HG03025 (cell line): ENCODE data around the gene HSPA8.

ENCODE experiments used
- ATAC-seq: cut with Tn5 transposase; IDR thresholded peaks from one replicate; pipeline ENCODE4 v1.9.1; 2021; ENCODE audit warnings: mild to moderate bottlenecking, moderate library complexity; ENCODE audit not compliant: unreplicated experiment, low FRiP score

Gene HSPA8

DNA sequence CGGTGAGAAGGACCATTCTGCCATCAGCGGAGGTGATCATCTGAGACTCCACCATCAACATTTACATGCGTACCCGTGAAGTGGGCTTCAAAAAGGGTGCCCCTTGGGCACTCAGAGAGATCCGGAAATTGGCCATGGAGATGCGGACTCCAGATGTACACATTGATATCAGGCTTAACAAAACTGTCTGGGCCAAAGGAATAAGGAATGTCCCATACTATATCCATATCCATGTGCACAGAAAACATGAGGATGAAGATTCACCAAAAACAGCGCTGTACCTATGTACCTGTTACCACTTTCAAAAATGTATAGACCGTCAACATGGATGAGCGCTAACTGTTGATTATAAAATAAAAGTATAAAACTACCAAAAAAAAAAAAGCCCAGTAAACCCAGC, 10.8 kb downstream of the HSPA8 start:
- ATAC-seq = no peak

DNA sequence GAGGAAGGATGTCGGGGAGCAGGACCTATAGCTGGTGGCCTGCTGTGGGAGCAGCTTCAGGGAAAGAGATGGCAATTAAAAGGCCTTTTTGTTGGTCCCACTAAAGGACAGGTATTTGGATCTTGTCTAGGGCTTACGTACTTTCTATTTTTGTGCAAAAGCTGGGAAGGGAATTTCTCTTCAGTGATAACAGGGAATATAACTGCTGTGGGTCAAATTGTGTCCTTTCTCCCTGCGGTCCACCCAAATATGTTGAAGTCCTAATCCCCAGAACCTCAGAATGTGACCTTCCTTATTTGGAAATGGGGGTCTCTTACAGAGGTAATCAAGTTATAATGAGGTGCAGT, 14.0 kb downstream of the HSPA8 start:
- no peak for ATAC-seq

DNA sequence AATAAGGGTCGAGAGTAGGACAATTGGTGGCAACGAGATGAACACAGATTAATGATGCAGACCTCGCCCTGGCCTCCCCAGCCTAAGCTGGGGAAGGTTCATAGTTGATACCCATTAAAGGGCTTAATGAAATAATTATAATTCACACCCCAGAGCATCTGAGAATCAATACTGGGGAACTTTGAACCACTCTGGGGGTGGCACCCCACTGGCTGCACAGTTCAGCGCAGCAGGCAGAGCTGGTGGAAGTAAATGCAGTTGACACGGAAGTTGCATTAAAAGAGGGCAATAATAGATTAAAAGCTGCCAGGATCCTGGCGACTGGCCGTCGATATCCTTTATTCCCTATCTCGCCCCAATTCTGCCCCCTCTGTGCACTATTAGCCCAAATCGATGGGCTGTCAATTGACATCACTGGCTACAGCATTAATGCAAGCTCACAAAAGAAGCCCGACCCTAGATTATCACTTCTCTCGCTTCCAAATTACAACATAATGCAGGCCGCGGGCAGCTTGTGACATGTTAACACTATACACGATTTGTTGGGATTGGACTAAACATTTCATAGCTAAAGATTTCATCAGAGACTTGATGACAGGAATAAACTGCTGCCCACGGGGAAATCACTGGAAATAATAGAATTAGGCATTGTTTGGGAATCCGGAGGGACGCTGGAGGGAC, 14.5 kb downstream of the HSPA8 start:
- no peak for ATAC-seq

DNA sequence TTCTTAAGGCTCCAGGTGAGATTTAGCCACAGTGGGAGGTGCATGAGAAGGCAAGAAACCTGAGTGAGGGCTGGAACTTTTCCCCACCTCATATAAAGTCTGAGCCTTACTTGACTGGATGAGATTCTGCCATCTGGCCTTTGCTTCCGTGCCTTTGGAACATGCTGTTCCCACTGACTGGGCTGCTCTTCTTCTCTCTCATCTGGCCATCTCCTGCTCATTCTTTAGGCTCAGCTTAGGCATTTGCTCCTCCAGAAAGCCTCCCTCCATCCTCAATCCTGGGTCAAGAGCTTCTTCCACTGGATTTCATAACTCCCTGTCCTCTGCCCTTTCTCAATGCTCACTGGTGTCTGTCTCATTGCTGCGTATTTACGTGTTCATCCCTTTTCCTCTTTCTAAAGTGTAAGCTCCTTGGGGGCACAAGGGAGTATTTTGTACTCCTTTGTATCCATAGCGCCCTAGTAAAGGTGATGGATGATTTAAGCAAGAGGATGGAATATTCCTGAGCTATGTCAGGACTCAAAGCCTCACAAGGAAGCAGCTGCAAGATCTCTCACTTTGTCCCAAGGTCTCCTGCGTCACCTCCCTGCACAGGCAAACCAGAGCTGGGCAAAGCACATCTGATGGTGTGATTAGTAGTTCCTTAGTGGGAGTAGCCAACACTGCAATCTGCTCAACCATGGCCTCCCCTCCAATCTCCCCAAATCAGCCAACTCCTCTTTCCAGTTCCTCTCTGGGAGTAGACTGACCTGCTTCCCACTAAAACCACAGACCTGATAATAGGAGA, 15.3 kb downstream of the HSPA8 start:
- no peak for ATAC-seq

DNA sequence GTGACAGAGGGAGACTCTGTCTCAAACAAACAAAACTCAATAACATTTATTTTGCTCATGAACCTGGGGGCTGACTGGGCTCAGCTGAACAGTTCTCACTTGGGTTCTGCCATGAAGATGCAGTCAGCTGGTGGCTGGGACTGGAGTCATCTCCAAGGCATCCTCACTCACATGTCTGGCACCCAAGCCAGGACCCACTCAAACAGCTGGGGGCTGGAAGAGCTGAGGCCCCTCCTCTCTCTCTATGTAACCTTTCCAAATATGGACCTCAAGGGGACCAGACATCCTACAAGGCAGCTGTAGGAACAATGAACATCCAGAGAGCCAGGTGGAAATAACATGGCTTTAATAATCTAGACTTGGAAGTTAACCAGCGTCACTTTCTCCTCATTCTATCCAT, 16.8 kb downstream of the HSPA8 start:
- no peak for ATAC-seq

DNA sequence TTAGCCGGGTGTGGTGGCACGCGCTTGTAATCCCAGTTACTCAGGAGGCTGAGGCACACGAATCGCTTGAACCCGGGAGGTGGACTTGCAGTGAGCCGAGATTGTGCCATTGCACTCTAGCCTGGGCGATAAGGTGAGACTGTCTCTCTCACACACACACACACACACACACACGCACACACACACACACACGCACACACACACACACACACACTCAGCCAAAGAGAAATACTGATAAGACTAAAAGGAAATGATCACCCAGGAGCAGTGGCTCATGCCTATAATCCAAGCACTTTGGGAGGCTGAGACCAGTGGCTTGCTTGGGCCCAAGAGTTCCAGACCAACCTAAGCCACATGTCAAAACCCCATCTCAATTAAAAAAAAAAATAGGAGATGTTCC, 20.8 kb downstream of the HSPA8 start:
- ATAC-seq = no peak

DNA sequence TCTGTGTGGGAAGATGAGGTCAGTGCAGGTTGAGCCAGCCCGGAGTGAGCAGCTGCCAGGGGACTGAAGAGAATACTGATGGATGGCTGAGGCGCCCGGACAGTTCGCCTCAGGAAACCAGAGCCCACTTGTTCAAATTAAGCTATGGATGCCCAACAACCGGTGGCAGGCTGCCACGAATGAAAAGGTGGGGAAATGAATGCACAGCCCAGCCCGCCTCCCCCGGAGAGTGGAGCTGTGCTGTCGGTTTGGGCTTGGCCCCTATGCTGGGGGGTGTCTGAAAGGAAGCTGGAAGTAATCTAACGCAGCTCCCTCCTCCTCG, 21.9 kb downstream of the HSPA8 start:
- no peak for ATAC-seq

DNA sequence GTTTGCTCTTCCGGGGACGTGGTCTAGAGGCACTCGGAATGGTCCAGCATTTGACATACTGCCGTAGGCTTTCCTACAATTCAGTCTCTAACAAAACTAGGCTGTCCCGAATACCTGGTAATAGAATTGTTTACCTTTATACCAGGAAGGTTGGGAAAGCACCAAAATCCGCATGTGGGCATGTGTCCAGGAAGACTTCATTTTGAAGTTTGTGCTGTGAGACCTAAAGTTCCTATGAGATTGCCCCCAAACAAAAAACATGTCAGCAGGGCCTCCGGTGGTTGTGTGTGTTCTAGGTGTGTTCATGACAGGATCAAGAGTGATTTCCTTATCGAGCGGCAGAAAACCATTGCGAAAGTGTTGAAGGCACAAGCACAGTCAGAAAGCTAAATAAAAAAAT, 26.1 kb downstream of the HSPA8 start:
- ATAC-seq = no peak

DNA sequence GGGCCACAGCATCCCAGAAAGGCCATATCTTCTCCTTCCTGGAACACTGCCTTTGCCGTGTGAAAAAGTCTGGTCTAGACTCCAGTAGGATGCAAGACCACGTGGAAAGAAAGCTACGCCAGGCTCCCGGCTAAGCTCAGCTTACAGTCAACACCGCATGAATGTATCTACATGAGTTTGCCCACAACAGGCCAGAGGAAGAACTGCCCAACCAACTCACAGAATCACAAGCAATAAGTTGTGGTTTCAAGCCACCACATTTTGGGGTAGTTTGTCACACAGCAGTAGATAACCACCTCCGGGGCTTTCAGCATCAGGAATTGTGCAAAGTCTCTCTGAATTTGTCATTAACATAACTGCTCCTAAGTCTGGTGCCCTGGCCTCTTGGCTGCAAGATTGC, 27.3 kb downstream of the HSPA8 start:
- ATAC-seq = no peak

DNA sequence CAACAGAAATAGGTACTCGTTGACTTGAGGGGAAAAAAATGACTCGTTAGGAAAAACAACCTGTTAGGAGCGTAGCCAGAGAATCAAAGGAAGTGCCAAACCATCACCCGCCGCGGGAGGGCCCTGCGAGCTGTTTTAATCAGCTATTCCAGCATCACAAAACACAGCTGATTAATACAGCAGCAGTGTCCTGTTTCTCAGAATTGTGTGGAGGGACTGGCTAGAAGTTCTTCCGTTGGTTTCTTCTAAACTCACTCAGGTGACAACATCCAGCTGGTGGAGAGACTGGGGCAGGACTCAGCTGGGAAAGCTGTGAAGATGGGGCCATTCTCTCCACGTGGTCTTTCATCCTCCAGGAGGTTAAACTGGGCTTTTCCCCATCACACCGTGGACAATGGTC, 28.0 kb downstream of the HSPA8 start:
- ATAC-seq = no peak

DNA sequence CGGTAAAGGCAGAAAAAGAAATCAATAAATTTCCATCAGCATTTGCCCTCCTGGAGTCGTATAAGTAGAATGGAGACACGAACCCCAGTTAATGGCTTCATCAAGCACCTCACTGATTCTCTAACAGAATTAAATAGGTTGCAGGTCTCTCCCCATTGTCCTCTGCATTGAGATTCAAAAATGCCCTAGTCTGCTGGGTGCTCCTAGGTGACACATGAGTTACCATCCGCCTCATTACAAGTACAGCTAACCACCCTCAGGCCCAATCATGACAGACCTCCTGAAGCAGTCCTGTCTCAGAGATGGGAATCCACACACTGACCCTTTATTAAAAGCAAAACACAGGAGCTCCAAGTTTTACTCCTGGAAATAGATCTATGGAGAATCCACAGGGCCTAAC, 31.4 kb downstream of the HSPA8 start:
- ATAC-seq = no peak

DNA sequence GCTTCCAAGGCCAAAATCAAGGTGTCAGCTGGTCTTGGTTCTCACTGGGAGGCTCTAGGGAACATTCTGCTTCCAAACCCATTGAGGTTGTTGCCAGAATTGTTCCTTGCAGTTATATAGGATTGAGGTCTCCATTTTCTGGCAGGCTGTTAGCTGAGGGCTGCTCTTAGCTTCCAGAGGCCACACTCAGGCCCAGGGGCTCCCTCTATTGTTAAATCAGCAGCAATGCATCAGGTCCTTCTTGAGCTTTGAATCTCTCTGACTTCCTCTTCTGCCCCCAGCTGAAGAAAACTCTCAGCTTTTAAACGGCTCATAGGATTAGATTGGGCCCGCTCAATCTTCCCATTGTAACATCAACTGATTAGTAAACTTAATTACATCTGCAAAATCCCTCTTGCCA, 41.0 kb downstream of the HSPA8 start:
- ATAC-seq = peak; percentile 74

DNA sequence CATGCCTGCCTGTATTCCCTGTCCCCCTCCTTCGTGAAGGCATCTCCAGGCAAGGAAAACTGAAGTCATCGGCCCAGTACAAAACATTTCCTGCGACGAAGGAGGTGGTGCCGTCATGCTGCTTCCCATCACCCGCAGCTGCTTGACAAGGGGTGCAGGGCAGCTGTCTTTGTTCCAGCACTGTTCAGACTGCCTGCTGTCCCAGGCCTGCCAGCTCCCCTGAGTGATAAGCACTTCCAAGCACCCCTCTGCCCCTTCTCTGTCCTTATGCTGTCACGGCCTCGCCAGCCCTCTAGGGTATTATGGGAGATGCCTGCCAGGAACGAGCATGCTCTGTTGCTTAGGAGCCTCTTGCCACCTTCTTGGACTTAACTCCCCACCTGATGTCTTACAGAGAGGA, 43.2 kb downstream of the HSPA8 start:
- no peak for ATAC-seq

DNA sequence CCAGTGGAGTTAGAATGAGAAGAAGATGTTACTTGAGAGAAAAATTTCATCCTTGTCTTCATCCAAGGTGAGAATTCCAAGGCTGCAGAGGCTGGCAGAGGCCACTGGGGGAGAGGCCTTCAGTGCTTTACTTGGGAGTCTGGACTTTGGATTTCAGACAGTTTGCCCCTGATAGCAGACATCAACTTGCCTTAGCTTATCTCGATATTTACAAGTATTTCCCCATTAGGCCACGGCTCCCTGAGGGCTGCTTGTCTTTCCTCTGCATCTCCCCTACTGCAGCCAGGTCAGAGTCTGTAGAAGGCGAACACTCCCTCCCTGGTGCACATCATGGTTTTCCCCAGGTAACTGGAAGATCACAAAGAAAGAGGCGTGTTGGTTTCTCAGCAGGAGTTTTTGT, 50.4 kb downstream of the HSPA8 start:
- ATAC-seq = no peak
